Ovary (tissue), 3 donors: ENCODE results near the gene LCNL1.

ENCODE experiments used
- EP300 ChIP-seq: sonication (generic); formaldehyde crosslinking; IDR thresholded peaks from one replicate; pipeline ENCODE4 v1.6.1; 2017; ENCODE audit warnings: antibody characterized with exemption
- POLR2A ChIP-seq: fragments of 450-650 bp; IDR thresholded peaks from one replicate; pipeline ENCODE4 v1.6.1; 2017; ENCODE audit warnings: antibody characterized with exemption, mild to moderate bottlenecking, moderate library complexity
- TF ChIP-seq, protein P1 (sequence below), 3 donors: fragments of 450-650 bp in 2 of 3; fragments of 200-600 bp in 1 of 3; IDR thresholded peaks; one replicate each; pipeline versions ENCODE4 v1.5.1 to v1.8.0; 2016 to 2022; ENCODE audit warnings: antibody characterized with exemption in 3 of 3, mild to moderate bottlenecking in 1 of 3
- donor health status: DM: no; HTN: no; CAD: no.

DNA sequence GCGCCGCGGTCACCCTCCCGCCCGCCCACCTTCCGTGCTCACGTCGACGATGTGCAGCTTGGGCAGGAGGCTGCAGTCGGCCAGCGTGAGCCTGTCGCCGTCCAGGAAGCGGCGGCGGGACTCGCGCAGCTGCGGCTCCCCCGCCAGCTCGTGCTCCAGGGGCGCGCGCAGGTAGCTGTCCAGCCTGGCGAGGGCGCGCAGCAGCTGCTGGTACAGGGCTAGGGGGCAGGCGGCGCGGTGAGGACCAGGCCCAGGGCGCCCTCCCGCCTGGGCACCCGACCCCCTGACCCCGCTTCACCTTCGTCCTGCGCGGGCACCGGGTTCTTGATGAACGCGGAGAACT is 12.1 kb downstream of the LCNL1 start:
- TF ChIP-seq, protein P1, sequence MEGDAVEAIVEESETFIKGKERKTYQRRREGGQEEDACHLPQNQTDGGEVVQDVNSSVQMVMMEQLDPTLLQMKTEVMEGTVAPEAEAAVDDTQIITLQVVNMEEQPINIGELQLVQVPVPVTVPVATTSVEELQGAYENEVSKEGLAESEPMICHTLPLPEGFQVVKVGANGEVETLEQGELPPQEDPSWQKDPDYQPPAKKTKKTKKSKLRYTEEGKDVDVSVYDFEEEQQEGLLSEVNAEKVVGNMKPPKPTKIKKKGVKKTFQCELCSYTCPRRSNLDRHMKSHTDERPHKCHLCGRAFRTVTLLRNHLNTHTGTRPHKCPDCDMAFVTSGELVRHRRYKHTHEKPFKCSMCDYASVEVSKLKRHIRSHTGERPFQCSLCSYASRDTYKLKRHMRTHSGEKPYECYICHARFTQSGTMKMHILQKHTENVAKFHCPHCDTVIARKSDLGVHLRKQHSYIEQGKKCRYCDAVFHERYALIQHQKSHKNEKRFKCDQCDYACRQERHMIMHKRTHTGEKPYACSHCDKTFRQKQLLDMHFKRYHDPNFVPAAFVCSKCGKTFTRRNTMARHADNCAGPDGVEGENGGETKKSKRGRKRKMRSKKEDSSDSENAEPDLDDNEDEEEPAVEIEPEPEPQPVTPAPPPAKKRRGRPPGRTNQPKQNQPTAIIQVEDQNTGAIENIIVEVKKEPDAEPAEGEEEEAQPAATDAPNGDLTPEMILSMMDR (IDR thresholded peaks at IDR 0.05), result no peak
- TF ChIP-seq POLR2A, result no peak
- TF ChIP-seq EP300, result no peak
